PC-3 (cell line): ENCODE data around the gene SPATA17.

Experiments
- EZH2 ChIP-seq: fragments of 300-600 bp; sonication (generic); IDR thresholded peaks from one replicate; pipeline ENCODE4 v1.6.1; 2017; ENCODE audit warnings: antibody characterized with exemption, mild to moderate bottlenecking, low read length; ENCODE audit not compliant: unreplicated experiment
- EZH2phosphoT487 ChIP-seq: fragments of 300-600 bp; sonication (generic); IDR thresholded peaks from 2 replicates; pipeline ENCODE4 v1.6.1; 2018; ENCODE audit warnings: mild to moderate bottlenecking, antibody characterized with exemption, low read length, borderline replicate concordance
- TF ChIP-seq, protein P1 (sequence below): fragments of 300-600 bp; sonication (generic); conservative IDR thresholded peaks from 2 replicates; pipeline ENCODE4 v1.5.1; 2017; ENCODE audit warnings: antibody characterized with exemption, low read depth, mild to moderate bottlenecking, low read length

DNA sequence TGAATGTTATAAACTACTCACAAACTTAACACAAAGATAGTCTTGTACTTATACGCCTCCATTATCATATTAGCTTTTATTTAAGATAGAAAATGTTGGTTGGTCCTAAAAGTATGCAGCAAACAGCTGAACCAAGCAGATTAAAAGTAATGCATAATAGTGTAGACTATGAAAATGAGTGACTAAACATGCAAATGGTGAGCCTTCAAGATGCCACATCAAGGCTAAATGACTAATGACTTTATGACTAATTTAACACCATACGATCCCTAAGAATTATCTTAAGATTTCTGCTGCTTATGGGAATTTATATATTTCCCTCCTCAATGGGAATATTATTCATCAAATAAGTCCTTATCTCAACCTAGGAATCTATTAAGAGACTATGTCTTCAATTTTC is 4.8 kb upstream of the SPATA17 start:
- TF ChIP-seq, protein P1, sequence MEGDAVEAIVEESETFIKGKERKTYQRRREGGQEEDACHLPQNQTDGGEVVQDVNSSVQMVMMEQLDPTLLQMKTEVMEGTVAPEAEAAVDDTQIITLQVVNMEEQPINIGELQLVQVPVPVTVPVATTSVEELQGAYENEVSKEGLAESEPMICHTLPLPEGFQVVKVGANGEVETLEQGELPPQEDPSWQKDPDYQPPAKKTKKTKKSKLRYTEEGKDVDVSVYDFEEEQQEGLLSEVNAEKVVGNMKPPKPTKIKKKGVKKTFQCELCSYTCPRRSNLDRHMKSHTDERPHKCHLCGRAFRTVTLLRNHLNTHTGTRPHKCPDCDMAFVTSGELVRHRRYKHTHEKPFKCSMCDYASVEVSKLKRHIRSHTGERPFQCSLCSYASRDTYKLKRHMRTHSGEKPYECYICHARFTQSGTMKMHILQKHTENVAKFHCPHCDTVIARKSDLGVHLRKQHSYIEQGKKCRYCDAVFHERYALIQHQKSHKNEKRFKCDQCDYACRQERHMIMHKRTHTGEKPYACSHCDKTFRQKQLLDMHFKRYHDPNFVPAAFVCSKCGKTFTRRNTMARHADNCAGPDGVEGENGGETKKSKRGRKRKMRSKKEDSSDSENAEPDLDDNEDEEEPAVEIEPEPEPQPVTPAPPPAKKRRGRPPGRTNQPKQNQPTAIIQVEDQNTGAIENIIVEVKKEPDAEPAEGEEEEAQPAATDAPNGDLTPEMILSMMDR: no peak
- no peak for TF ChIP-seq EZH2
- TF ChIP-seq EZH2phosphoT487: no peak
